HepG2 (cell line): ENCODE results near the gene R3HDM4. TPM values are rescaled to one million over a fixed set of nuclear protein-coding genes. Genes with fewer than 3 reads are reported as not detected.

Experiments
- EED ChIP-seq: sonication (generic); formaldehyde crosslinking; IDR thresholded peaks from 2 replicates; pipeline ENCODE4 v1.5.0; 2020; ENCODE audit warnings: mild to moderate bottlenecking, missing genetic modification reagents
- HCFC1 ChIP-seq: fragments of 150-350 bp; IDR thresholded peaks from 2 replicates; pipeline ENCODE4 v1.6.1; 2014; ENCODE audit warnings: low read depth, low read length
- HNF1A ChIP-seq, 2 experiments: sonication (generic) in 1 of 2; formaldehyde crosslinking in 1 of 2; IDR thresholded peaks; 2 replicates each; pipeline versions ENCODE4 v1.4.0 to v1.6.1; 2016 to 2020; ENCODE audit warnings: borderline replicate concordance in 1 of 2, low read depth in 1 of 2, mild to moderate bottlenecking in 1 of 2, missing genetic modification reagents in 1 of 2
- IKZF5 ChIP-seq: IDR thresholded peaks from 2 replicates; pipeline ENCODE4 v1.6.1; 2018; ENCODE audit warnings: missing genetic modification reagents, mild to moderate bottlenecking, missing compliant biosample characterization
- KDM2A ChIP-seq: sonication (generic); formaldehyde crosslinking; IDR thresholded peaks from 2 replicates; pipeline ENCODE4 v1.4.0; 2020; ENCODE audit warnings: low read depth, missing genetic modification reagents, borderline replicate concordance
- MEIS1 ChIP-seq: sonication (generic); formaldehyde crosslinking; IDR thresholded peaks from 2 replicates; pipeline ENCODE4 v1.9.0; 2021; ENCODE audit warnings: mild to moderate bottlenecking, missing genetic modification reagents, moderate library complexity, borderline replicate concordance
- PHB2 ChIP-seq: fragments of 450-650 bp; IDR thresholded peaks from 2 replicates; pipeline ENCODE4 v1.6.1; 2018; ENCODE audit not compliant: partially characterized antibody
- SNAPC4 ChIP-seq: sonication (generic); formaldehyde crosslinking; IDR thresholded peaks from 2 replicates; pipeline ENCODE4 v1.4.0; 2020; ENCODE audit warnings: mild to moderate bottlenecking, missing genetic modification reagents
- TFE3 ChIP-seq: IDR thresholded peaks from 2 replicates; pipeline ENCODE4 v1.6.1; 2016
- ZFP36L2 ChIP-seq: sonication (generic); formaldehyde crosslinking; IDR thresholded peaks from 2 replicates; pipeline ENCODE4 v1.4.0; 2020; ENCODE audit warnings: missing genetic modification reagents
- ZNF446 ChIP-seq: sonication (generic); formaldehyde crosslinking; IDR thresholded peaks from 2 replicates; pipeline ENCODE4 v1.5.0; 2020; ENCODE audit warnings: mild to moderate bottlenecking, missing genetic modification reagents
- ZXDC ChIP-seq: sonication (generic); formaldehyde crosslinking; IDR thresholded peaks from 2 replicates; pipeline ENCODE4 v1.5.0; 2020; ENCODE audit warnings: mild to moderate bottlenecking, missing genetic modification reagents
- polyA plus RNA-seq, 8 experiments: library from polyadenylated mRNA; depleted of rRNA in 3 of 8; stranded (reverse) in 7 of 8; unstranded in 1 of 8; fragments of >200 nt; fragmentation: Illumina TruSeq in 4 of 8; extraction: Trizol in 4 of 8; gene quantifications; 2 replicates each; pipeline versions ENCODE4 v1.2.1 to v1.2.3, GENCODE V29; 2011 to 2016; ENCODE audit warnings: low read depth in 4 of 8, missing spikeins in 1 of 8, mixed read lengths in 1 of 8; ENCODE audit not compliant: insufficient read depth in 1 of 8
- total RNA-seq, 5 experiments: library from RNA; depleted of rRNA; stranded (reverse); fragments of >200 nt; fragmentation: Illumina TruSeq; extraction: Trizol; gene quantifications; 2 replicates each; pipeline ENCODE4 v1.2.3, GENCODE V29; 2016; ENCODE audit warnings: low read depth in 1 of 5

R3HDM4 gene
- total and polyA plus RNA-seq, 2 of the 13 experiments (the other 11 are each of a cell fraction or from before 2014, with no cell fraction given), result 26.2 to 26.9 TPM

- TF ChIP-seq SNAPC4 (CRISPR knock-in tag) (peak; percentile 91), ZXDC (CRISPR knock-in tag) (0 out of 2 replicates have a peak, but pooled peaks have one; percentile 67), IKZF5 (CRISPR knock-in tag) (peak; percentile 97), PHB2 (no peak), KDM2A (CRISPR knock-in tag) (peak; percentile 68), ZNF446 (no peak; the same call in 1 of the 2 replicates), EED (CRISPR knock-in tag) (no peak), MEIS1 (CRISPR knock-in tag) (peak; percentile 66; the same call in 1 of the 2 replicates), HCFC1 (no peak), HNF1A (IDR thresholded peaks at IDR 0.05; ENCODE audit: low read depth) (no peak), HNF1A (CRISPR knock-in tag; IDR thresholded peaks at IDR 0.05; ENCODE audit: borderline replicate concordance) (peak; percentile 85; the same call in 1 of the 2 replicates), TFE3 (CRISPR knock-in tag) (peak; percentile 89), ZFP36L2 (CRISPR knock-in tag) (no peak)
These were observed 39.8 kb upstream of the R3HDM4 start (continued) for GRCh38 chr19:952680-953444.
